Gastrocnemius medialis (tissue), 4 donors: ENCODE measurements around the gene TNRC6A. TPM values are rescaled to one million over a fixed set of nuclear protein-coding genes. Genes with fewer than 3 reads are reported as not detected.
A peak's percentile ranks its signal among the peaks of the same experiment; 100 is the strongest.
"Not testable (repeated sequence)": the region's sequence is repeated elsewhere in the genome, so short reads cannot be mapped to it uniquely, and the experiment has no call there.

Experiments
- ATAC-seq, 2 donors: fragments of 150-250 bp; one replicate each; pipeline ENCODE4 v1.9.1; 2016
- DNase-seq, 2 donors: peaks; one replicate each; pipeline ENCODE4 v3.0.0-alpha.2; 2019
- H3K27ac ChIP-seq, 4 donors: fragments of 200-600 bp; sonication (generic); 1 replicate in 1 of 4; 2 replicates in 3 of 4; pipeline ENCODE4 v1.5.1; 2016 to 2018; ENCODE audit warnings: mild to moderate bottlenecking in 2 of 4, moderate library complexity in 1 of 4
- H3K27me3 ChIP-seq, 3 donors: fragments of 200-600 bp; sonication (generic) in 2 of 3; 1 replicate in 1 of 3; 2 replicates in 2 of 3; pipeline versions ENCODE4 v1.5.1 to v1.6.0; 2016 to 2019; ENCODE audit warnings: mild to moderate bottlenecking in 1 of 3, moderate library complexity in 1 of 3
- H3K36me3 ChIP-seq, 2 donors: fragments of 200-600 bp; sonication (generic) in 1 of 2; one replicate each; pipeline ENCODE4 v1.5.1; 2017 to 2018
- H3K4me1 ChIP-seq, 2 donors: fragments of 200-600 bp; sonication (generic) in 1 of 2; one replicate each; pipeline ENCODE4 v1.5.1; 2016 to 2017; ENCODE audit warnings: mild to moderate bottlenecking in 2 of 2
- H3K4me3 ChIP-seq, 4 donors: fragments of 200-600 bp; sonication (generic) in 3 of 4; 1 replicate in 1 of 4; 2 replicates in 3 of 4; pipeline ENCODE4 v1.5.1; 2016 to 2019; ENCODE audit warnings: mild to moderate bottlenecking in 2 of 4
- H3K9me3 ChIP-seq, 3 donors: fragments of 200-600 bp; sonication (generic) in 2 of 3; 1 replicate in 1 of 3; 2 replicates in 2 of 3; pipeline ENCODE4 v1.5.1; 2016 to 2019
- POLR2A ChIP-seq, 2 donors: fragments of 450-650 bp; IDR thresholded peaks; one replicate each; pipeline ENCODE4 v1.6.1; 2017; ENCODE audit warnings: antibody characterized with exemption in 2 of 2, mild to moderate bottlenecking in 2 of 2, moderate library complexity in 2 of 2
- in situ Hi-C, 4 donors: fragments of 200-750 bp; cut with MboI; loops; one replicate each; pipeline versions ENCODE4 v1.15.0 to v1.8.0; 2017; ENCODE audit warnings: low sequenced_read_pairs in 4 of 4
- intact Hi-C: fragments of 100-400 bp; cut with DNase I; formaldehyde crosslinking; loops from one replicate; pipeline ENCODE4 v1.15.1; 2023; ENCODE audit warnings: low total_unique reads
- total RNA-seq, 4 donors: library from RNA; depleted of rRNA; stranded (reverse); fragments of >200 nt; gene quantifications; one replicate each; pipeline versions ENCODE4 v1.1.0 to v1.2.3, GENCODE V29; 2016
- TF ChIP-seq, protein P1 (sequence below), 5 experiments: fragments of 450-650 bp in 3 of 5; fragments of 200-600 bp in 2 of 5; sonication (generic) in 2 of 5; IDR thresholded peaks in 4 of 5; conservative IDR thresholded peaks in 1 of 5; 1 replicate in 4 of 5; 2 replicates in 1 of 5; pipeline ENCODE4 v1.5.1; 2016 to 2019; ENCODE audit warnings: antibody characterized with exemption in 5 of 5, mild to moderate bottlenecking in 3 of 5, moderate library complexity in 3 of 5

TNRC6A gene
- total RNA-seq, 4 donors from 2014 or later: 16.9 to 26.0 (median 23.1) TPM

GRCh38 chr16:24738895-24739294 lies 9.4 kb downstream of the TNRC6A start:
- in situ Hi-C loops: no loop called here
- H3K9me3 ChIP-seq: no peaks in the 10 kb centered on the region
- peak overlapping the region in 3 of 4 donors; percentile 73 to 94 (median 76) for H3K27ac ChIP-seq
- DNase-seq: no peak
- no peaks in the 10 kb centered on the region for H3K27me3 ChIP-seq
- intact Hi-C loops: loop anchor here (10.0 kb wide), 1 partner anchor 516 kb away; the partner anchor contains the start of gene ZKSCAN2
- peaks cover 0 to under 1% of the 10 kb centered on the region in 2 donors for H3K36me3 ChIP-seq
- H3K4me3 ChIP-seq: no peak overlapping the region
- H3K4me1 ChIP-seq: peaks cover 90 to 95% of the 10 kb centered on the region in 2 donors
- TF ChIP-seq, protein P1, sequence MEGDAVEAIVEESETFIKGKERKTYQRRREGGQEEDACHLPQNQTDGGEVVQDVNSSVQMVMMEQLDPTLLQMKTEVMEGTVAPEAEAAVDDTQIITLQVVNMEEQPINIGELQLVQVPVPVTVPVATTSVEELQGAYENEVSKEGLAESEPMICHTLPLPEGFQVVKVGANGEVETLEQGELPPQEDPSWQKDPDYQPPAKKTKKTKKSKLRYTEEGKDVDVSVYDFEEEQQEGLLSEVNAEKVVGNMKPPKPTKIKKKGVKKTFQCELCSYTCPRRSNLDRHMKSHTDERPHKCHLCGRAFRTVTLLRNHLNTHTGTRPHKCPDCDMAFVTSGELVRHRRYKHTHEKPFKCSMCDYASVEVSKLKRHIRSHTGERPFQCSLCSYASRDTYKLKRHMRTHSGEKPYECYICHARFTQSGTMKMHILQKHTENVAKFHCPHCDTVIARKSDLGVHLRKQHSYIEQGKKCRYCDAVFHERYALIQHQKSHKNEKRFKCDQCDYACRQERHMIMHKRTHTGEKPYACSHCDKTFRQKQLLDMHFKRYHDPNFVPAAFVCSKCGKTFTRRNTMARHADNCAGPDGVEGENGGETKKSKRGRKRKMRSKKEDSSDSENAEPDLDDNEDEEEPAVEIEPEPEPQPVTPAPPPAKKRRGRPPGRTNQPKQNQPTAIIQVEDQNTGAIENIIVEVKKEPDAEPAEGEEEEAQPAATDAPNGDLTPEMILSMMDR (IDR thresholded peaks at IDR 0.05 in 4 of 5, conservative IDR thresholded peaks at IDR 0.05 in 1 of 5): no peak
- no peak for ATAC-seq

DNA sequence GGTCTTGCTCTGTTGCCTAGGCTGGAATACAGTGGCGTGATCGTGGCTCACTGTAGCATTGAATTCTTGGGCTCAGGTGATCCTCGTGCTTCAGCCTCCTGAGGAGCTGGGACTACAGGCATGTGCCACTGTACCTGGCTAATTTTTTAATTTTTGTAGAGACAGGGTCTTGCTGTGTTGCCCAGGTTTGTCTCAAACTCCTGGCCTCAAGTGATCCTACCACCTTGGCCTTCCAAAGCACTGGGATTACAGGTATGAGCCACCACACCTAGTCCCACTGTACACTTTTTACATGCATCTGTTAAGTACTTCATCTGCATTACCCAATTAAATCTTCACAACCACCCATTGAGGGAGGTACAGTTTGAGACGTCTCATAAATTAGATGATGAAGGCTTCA lies 12.4 kb downstream of the TNRC6A start:
- no peaks in the 10 kb centered on the region for H3K27me3 ChIP-seq
- H3K36me3 ChIP-seq: no peaks in the 10 kb centered on the region
- intact Hi-C loops: loop anchor here (10.0 kb wide), 1 partner anchor 243 kb away; no protein-coding TSS in a partner anchor
- ATAC-seq (no peak), DNase-seq (no peak)
- TF ChIP-seq, protein P1 (IDR thresholded peaks at IDR 0.05 in 4 of 5, conservative IDR thresholded peaks at IDR 0.05 in 1 of 5): no peak
- TF ChIP-seq POLR2A (IDR thresholded peaks at IDR 0.05): no peak
- in situ Hi-C loops: no loop called here
- H3K4me3 ChIP-seq: no peak overlapping the region
- H3K4me1 ChIP-seq: peaks cover 94 to 98% of the 10 kb centered on the region in 2 donors
- H3K9me3 ChIP-seq: no peaks in the 10 kb centered on the region
- peak overlapping the region in 3 of 4 donors; percentile 49 to 90 (median 83) for H3K27ac ChIP-seq

DNA sequence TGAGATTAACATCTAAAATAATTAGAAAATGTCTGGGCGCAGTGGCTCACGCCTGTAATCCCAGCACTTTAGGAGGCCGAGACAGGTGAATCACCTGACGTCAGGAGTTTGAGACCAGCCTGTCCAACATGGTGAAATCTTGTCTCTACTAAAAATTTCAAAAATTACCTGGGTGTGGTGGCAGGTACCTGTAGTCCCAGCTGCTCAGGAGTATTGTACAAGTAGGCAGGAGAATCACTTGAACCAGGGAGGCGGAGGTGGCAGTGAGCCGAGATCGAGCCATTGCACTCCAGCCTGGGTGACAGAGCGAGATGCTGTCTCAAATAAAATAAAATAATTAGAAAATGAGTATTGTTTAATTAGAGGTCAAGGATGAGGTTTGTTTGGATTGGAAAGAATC lies 13.2 kb downstream of the TNRC6A start:
- DNase-seq, in situ Hi-C loops, H3K4me3 ChIP-seq, H3K9me3 ChIP-seq, H3K27me3 ChIP-seq, ATAC-seq, H3K36me3 ChIP-seq: not testable (repeated sequence)
- intact Hi-C loops: loop anchor here (10.0 kb wide), 1 partner anchor 242 kb away; no protein-coding TSS in a partner anchor
- peak overlapping the region; percentile 49 to 90 (median 84) for H3K27ac ChIP-seq
- H3K4me1 ChIP-seq: peaks cover 94 to 98% of the 10 kb centered on the region in 2 donors

DNA sequence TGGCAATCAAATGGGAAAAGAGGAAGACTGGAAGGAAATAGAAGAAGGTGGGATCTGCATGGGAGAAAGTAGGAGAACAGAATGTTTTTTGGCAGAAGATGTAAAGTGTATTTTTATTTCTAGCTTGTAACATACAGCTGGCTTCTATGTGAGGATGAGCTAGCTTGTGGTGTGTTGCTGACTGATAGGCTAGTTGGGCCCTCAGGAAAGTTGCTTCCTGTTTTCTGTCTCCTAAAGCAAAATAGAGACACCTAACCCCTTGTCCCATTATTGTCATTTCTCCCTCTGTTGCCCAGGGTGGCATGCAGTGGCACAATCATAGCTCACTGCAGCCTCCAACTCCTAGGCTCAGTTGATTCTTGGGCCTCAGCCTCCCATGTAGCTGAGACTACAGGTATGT lies 15.9 kb downstream of the TNRC6A start:
- peak in 1 of 2 donors; percentile 19 for ATAC-seq
- TF ChIP-seq POLR2A (IDR thresholded peaks at IDR 0.05): no peak
- TF ChIP-seq, protein P1 (IDR thresholded peaks at IDR 0.05 in 4 of 5, conservative IDR thresholded peaks at IDR 0.05 in 1 of 5): no peak
- in situ Hi-C loops: no loop called here

DNA sequence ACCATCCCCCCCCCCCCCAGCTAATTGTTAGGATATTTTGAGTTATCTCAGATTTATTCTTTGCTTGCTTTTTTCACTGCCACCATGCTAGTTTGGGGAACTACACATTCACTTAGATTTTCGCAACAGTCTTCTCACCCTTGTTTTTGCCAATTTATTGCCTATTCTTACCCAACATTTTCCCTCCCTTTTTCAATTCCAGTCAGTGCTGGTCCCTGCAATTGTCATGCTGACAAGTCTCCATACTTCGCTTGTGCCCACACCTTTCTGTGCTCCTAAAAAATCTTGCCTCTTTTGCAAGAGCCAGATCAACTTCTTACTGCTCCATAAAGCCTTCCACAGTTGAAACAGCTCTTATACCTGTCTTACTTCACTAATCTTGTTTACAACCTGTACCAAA lies 16.3 kb downstream of the TNRC6A start:
- no peaks in the 10 kb centered on the region for H3K36me3 ChIP-seq
- intact Hi-C loops: loop anchor here (2.0 to 10.0 kb wide), 2 partner anchors 15 to 239 kb away; no protein-coding TSS in a partner anchor
- no peak for DNase-seq
- peak overlapping the region; percentile 83 to 90 (median 86) for H3K27ac ChIP-seq
- H3K27me3 ChIP-seq: no peaks in the 10 kb centered on the region
- in situ Hi-C loops: no loop called here
- ATAC-seq: no peak
- no peaks in the 10 kb centered on the region for H3K9me3 ChIP-seq
- no peak for TF ChIP-seq POLR2A (IDR thresholded peaks at IDR 0.05)
- TF ChIP-seq, protein P1 (IDR thresholded peaks at IDR 0.05 in 4 of 5, conservative IDR thresholded peaks at IDR 0.05 in 1 of 5): no peak
- H3K4me1 ChIP-seq: peaks cover 96 to 100% of the 10 kb centered on the region in 2 donors
- no peak overlapping the region for H3K4me3 ChIP-seq

More for the DNA sequence above, 15.9 kb downstream of the TNRC6A start:
- DNase-seq: no peak
- Histone ChIP-seq H3K27ac (peak overlapping the region; percentile 83 to 90 (median 86)), H3K36me3 (no peaks in the 10 kb centered on the region), H3K9me3 (no peaks in the 10 kb centered on the region), H3K4me3 (no peak overlapping the region), H3K4me1 (peaks cover 96 to 100% of the 10 kb centered on the region in 2 donors), H3K27me3 (no peaks in the 10 kb centered on the region)
- intact Hi-C loops: loop anchor here (10.0 kb wide), 1 partner anchor 239 kb away; no protein-coding TSS in a partner anchor
